Ecto neural progenitor cell (in vitro differentiated cells): Measurements from ENCODE around the gene PRKCB.
A peak's percentile ranks its signal among the peaks of the same experiment; 100 is the strongest.

Experiments used
- DNase-seq: peaks from one replicate; pipeline ENCODE4 v3.0.0-alpha.2; 2018; ENCODE audit warnings: low spot score

PRKCB gene

GRCh38 chr16:23836404-23837311 is 875 bp downstream of the PRKCB start:
- peak; percentile 69 for DNase-seq

GRCh38 chr16:23837553-23838308 is 1.9 kb downstream of the PRKCB start:
- no peak for DNase-seq

GRCh38 chr16:23838485-23839142 is 2.8 kb downstream of the PRKCB start:
- no peak for DNase-seq

GRCh38 chr16:23840310-23840709 is 4.5 kb downstream of the PRKCB start:
- no peak for DNase-seq

GRCh38 chr16:23842137-23842600 is 6.4 kb downstream of the PRKCB start:
- no peak for DNase-seq

GRCh38 chr16:23843143-23843542 is 7.4 kb downstream of the PRKCB start:
- no peak for DNase-seq

- no peak for DNase-seq
These were observed 11.5 kb downstream of the PRKCB start for GRCh38 chr16:23847251-23847650.

- no peak for DNase-seq
These were observed 12.2 kb downstream of the PRKCB start for GRCh38 chr16:23847948-23848347.

GRCh38 chr16:23848958-23849357 is 13.2 kb downstream of the PRKCB start:
- DNase-seq: no peak

- DNase-seq: no peak
These were observed 17.2 kb downstream of the PRKCB start for GRCh38 chr16:23852794-23853562.

- no peak for DNase-seq
These were observed 19.2 kb downstream of the PRKCB start for GRCh38 chr16:23855010-23855409.

GRCh38 chr16:23856251-23856709 is 20.5 kb downstream of the PRKCB start:
- DNase-seq: no peak

GRCh38 chr16:23857256-23857880 is 21.6 kb downstream of the PRKCB start:
- no peak for DNase-seq

GRCh38 chr16:23857881-23858269 is 22.1 kb downstream of the PRKCB start:
- no peak for DNase-seq

- no peak for DNase-seq
These were observed 22.8 kb downstream of the PRKCB start for GRCh38 chr16:23858542-23858941.

- no peak for DNase-seq
These were observed 24.0 kb downstream of the PRKCB start for GRCh38 chr16:23859713-23860269.

GRCh38 chr16:23861874-23862273 is 26.1 kb downstream of the PRKCB start:
- no peak for DNase-seq

- no peak for DNase-seq
These were observed 26.8 kb downstream of the PRKCB start for GRCh38 chr16:23862556-23862955.

- no peak for DNase-seq
These were observed 28.0 kb downstream of the PRKCB start for GRCh38 chr16:23863511-23864422.

- DNase-seq: no peak
These were observed 30.1 kb downstream of the PRKCB start for GRCh38 chr16:23865853-23866252.
